NCI-H226 (cell line): Measurements from ENCODE around the gene CDH3.

ENCODE experiments used
- DNase-seq: peaks from one replicate; pipeline ENCODE4 v3.0.0-alpha.2; 2015

The CDH3 gene

DNA sequence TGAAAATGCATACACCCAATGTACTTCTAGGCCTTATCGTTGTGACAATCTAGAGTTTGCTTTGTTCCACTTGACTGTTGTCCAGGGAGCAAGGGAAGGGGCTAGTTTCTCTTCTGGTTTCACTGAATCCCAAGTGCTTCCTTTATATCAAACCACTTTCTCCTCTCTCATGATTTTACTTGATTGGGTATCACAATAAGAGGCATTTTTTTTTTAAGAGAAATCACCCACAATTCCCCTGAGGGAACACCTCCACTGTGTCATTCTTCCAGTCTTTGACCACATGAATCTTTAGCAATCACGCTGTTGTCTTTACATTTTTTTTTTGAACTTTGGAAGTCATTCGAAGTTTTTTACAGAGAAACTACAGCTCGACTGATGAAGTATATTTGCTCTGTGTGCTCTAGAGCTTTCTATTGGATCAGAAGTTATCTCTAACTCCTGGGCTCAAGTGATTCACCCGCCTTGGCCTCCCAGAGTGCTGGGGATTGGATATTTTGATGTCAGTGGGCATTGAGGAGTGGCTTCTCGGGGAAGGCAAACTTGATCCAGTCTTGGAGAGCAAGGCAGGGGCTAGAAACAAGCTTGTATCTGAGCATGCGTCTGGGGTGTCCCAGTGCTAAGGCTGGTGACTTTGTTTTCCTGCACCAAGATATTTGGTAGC lies 95.0 kb downstream of the CDH3 start:
- DNase-seq, result no peak

DNA sequence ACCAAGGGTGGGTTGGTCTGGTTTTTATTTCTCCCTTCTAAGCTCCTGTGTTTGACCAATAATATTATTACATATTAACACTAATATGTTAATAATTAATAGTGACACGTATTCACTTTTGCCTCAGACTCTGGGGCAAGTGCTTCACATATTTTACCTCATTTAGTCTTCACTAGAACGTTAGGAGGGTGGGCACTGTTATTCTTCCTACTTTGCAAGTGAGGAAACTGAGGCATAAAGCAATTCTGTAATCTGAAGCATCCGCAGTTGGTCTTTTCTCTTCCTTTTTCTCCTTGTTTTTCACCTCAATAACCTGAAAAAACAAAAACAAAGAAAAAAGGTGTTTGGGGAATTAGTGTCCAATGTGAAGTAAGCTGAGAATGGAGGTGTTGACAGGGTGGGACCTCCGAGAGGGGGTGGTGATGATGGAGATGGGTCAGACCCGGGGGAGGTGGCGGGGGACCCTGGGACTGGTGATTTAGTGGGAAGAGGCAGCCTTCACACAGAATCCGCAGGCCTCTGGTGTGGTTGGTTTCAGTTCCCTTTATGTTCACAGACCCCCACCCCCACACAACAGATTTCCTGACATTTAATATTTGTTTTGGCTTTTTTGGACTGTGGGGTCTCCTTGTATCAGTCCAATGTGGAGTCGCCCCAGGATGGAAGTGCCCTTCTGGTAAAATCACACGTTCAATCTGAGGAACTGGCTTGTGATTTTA lies 95.7 kb downstream of the CDH3 start:
- no peak for DNase-seq

DNA sequence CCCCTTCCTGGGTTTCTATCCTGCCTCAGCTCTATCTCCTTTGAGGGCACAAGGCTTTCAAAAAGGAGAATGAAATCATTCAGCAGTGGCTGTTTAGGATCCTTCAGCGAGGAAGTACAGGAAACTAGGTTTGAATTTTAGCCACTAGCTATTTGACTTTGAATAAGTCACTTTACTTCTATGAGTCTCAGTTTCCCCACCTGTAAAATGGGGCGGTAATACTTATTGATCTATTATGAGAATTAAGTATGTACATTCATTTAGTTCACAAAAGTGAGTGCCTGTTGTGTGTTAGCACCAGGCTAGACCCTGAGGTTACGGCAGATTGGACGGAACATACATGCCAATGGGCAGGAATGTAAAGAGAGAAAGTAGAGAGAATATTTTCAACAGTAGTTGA lies 98.6 kb downstream of the CDH3 start:
- DNase-seq, result no peak

DNA sequence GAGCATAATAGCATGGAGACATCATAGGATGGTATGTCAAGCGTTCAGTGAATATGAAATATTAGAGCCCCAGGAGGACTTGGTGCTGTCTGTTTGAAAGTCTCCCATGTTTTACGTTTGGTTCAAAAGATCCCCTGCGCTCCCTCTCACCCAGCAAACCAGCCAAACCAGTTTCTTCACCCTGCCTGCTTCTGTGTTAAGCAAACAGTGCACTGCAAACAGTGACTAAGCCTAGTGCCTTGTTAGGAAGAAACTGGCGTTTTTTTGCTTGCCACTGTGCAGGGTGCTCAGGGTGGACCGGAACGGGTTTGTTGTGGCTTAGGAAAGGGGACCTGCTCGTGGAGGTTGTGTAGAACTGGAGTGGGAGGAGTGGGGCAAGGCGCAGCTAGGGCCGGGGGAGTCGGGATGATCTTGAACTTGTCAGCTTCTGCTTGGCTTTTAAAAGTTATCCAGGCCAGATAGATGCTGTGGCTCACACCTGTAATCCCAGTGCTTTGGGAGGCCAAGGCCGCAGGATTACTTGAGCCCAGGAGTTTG lies 99.7 kb downstream of the CDH3 start:
- DNase-seq, result no peak

DNA sequence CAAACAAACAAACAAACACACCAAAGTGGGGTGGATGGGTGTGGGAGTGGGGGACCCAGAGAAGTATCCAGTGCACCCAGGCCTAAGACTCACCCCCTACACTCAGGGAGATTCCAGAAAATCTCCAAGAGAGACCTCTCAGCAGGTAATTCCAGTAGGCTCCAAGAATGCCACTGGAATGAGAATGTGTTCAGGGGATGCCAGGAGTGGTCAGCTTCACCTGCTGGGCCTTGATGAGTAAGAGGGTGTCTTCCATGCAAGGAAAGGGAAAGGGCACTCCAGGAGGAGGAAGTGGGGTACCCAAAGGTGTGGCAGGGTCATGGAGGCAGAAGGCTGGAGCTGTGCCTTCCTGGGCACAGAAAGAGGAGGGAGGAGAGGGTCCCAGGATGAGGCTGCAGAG lies 101.8 kb downstream of the CDH3 start:
- no peak for DNase-seq

GRCh38 chr16:68749432-68749831 lies 104.3 kb downstream of the CDH3 start:
- DNase-seq, result no peak
